Measurements from ENCODE around the gene RPS2.

Gene RPS2

DNA sequence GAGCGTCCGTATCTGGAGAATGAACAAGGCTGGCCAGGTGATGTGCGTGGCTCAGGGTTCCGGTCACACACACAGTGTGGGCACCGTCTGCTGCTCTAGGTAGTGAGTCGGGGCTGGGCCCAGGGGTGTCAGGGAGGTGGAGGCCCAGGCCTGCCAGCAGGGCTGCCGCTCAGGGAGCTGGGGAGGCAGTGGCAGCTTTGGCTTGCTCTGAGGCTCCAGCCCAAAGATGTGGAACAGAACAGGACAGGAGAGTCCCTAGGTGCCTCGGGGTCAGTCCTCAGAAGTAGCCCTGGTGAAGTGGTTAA lies 11.5 kb upstream of the RPS2 start:
- DNase-seq (ENCODE audit: low read depth in 2 of 2), result no peak
- H3K4me3 ChIP-seq (replicated peaks in 1 of 2; ENCODE audit: low read depth in 2 of 2, low read length in 2 of 2), result no peak overlapping the region
- TF ChIP-seq, protein P1, sequence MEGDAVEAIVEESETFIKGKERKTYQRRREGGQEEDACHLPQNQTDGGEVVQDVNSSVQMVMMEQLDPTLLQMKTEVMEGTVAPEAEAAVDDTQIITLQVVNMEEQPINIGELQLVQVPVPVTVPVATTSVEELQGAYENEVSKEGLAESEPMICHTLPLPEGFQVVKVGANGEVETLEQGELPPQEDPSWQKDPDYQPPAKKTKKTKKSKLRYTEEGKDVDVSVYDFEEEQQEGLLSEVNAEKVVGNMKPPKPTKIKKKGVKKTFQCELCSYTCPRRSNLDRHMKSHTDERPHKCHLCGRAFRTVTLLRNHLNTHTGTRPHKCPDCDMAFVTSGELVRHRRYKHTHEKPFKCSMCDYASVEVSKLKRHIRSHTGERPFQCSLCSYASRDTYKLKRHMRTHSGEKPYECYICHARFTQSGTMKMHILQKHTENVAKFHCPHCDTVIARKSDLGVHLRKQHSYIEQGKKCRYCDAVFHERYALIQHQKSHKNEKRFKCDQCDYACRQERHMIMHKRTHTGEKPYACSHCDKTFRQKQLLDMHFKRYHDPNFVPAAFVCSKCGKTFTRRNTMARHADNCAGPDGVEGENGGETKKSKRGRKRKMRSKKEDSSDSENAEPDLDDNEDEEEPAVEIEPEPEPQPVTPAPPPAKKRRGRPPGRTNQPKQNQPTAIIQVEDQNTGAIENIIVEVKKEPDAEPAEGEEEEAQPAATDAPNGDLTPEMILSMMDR (IDR thresholded peaks at IDR 0.05; ENCODE audit: low read depth, low read length), result no peak

DNA sequence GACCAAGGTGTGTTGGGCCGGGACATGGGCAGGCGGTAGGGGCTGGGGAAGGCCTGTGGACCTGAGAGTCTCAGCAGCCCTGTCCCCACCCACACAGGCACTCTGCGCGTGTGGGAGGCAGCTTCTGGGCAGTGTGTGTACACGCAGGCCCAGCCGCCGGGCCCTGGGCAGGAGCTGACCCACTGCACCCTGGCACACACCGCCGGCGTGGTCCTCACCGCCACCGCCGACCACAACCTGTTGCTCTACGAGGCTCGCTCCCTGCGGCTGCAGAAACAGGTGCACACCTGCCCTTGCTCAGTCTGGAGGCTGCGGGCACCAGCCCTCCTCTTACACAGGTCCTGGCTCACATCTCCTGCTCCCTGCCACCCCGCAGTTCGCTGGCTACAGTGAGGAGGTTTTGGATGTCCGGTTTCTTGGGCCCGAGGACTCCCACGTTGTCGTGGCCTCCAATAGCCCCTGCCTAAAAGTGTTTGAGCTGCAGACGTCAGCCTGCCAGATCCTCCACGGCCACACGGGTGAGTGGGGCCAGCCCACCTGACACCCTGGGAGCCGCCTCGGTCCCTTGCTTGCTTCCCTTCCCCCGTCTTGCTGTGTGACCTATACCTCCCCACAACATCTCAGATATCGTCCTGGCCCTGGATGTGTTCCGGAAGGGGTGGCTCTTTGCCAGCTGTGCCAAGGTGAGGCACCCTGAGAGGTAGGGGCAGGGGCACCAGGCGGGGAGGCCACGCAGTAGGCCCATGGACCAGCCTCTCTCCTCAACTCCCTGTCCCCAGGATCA lies 11.0 kb upstream of the RPS2 start:
- no peak overlapping the region for H3K4me3 ChIP-seq (replicated peaks in 1 of 2; ENCODE audit: low read depth in 2 of 2, low read length in 2 of 2)
- no peak for DNase-seq (ENCODE audit: low read depth in 2 of 2)
- TF ChIP-seq, protein P1 (IDR thresholded peaks at IDR 0.05; ENCODE audit: low read depth, low read length), result no peak

DNA sequence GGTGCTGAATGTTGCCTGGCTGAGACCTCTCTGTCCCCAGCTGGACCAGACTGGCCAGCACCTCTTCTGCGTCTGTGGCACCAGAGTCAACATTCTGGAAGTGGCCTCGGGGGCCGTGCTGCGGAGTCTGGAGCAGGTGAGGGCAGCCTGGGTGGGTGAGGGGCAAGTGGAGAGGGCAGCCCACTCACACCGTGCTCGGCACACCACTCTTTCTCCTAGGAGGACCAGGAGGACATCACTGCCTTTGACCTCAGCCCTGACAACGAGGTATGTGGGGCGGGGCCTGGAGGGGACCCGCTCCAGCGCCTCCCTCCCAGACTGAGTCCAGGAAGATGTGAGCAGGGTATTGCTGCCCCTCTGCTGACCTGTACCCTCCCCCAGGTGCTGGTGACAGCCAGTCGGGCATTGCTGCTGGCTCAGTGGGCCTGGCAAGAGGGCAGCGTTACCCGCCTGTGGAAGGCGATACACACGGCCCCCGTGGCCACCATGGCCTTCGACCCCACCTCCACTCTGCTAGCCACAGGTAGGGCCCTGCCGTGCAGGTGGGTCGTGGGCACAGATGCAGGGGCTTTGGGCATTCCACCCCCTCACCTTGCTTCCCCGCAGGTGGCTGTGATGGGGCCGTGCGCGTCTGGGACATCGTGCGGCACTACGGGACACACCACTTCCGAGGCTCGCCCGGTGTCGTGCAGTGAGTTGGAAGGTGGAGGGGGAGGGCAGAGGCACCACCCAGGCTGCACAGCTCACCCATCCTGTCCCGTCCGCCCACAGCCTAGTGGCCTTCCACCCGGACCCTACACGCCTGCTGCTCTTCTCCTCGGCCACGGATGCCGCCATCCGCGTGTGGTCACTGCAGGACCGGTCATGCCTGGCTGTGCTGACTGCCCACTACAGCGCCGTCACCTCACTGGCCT lies 9.8 kb upstream of the RPS2 start:
- TF ChIP-seq, protein P1 (IDR thresholded peaks at IDR 0.05; ENCODE audit: low read depth, low read length), result no peak

DNA sequence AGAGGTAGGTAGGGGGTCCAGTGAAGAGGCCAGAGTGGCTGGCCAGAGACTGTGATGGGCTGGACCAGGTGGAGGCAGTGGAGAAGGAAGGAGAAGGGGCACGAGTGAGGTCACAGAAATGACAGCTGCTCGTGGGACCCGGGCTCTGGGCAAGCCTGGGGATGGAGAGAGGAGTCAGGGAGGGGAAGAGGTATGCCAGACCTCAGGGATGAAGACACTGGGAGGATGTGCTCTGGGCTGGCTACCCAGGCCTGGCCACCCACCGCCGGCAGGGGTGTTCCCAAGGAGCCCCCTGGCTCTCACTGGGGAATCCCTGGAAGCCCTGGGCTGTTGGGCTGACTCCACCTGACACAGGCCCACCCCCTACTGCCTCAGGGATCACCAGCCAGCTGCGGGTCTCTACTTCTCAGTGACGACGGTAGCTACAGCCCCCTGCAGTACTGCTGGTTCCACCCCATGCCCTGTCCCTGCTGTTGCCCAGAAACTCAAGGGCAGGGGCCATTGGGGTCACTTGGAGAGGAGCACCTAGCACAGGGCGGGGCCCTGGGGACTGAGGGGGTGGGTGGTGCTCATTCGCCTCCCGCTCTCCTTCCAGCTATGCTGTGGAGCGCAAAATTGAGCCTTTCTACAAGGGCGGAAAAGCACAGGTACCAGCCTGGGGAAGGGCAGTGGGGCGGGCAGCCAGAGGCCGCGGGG lies 9.0 kb upstream of the RPS2 start:
- DNase-seq (ENCODE audit: low read depth in 2 of 2), result no peak
- no peak overlapping the region for H3K4me3 ChIP-seq (replicated peaks in 1 of 2; ENCODE audit: low read depth in 2 of 2, low read length in 2 of 2)
- TF ChIP-seq, protein P1 (IDR thresholded peaks at IDR 0.05; ENCODE audit: low read depth, low read length), result no peak

More for the DNA sequence above, 9.8 kb upstream of the RPS2 start:
- DNase-seq (ENCODE audit: low read depth in 2 of 2), result no peak
- no peak overlapping the region for H3K4me3 ChIP-seq (replicated peaks in 1 of 2; ENCODE audit: low read depth in 2 of 2, low read length in 2 of 2)

DNA sequence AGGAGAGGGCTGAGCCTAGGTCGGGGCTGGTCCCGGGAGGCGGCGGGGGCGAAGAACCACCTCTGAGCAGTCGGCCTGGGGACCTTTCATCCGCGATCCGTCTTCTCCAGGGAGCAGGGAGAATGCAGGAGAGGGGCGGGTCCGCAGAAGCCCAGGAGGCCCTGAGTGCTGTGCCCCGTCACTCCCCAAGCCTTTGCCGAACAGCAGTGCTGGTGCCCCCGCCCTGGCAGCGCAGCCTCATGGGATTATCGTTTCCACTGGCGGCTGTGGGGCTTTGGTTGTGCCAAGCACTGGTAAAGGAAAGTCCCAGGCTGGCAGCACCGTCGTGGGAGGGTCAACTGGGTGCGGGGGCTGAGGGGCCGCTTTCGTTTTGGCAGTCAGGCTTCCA lies 7.9 kb upstream of the RPS2 start:
- peak overlapping the region; percentile 97 for H3K4me3 ChIP-seq (replicated peaks in 1 of 2; ENCODE audit: low read depth in 2 of 2, low read length in 2 of 2)
- peak in 1 of 2 donors; percentile 33 for DNase-seq (ENCODE audit: low read depth in 2 of 2)
- TF ChIP-seq, protein P1 (IDR thresholded peaks at IDR 0.05; ENCODE audit: low read depth, low read length), result no peak

DNA sequence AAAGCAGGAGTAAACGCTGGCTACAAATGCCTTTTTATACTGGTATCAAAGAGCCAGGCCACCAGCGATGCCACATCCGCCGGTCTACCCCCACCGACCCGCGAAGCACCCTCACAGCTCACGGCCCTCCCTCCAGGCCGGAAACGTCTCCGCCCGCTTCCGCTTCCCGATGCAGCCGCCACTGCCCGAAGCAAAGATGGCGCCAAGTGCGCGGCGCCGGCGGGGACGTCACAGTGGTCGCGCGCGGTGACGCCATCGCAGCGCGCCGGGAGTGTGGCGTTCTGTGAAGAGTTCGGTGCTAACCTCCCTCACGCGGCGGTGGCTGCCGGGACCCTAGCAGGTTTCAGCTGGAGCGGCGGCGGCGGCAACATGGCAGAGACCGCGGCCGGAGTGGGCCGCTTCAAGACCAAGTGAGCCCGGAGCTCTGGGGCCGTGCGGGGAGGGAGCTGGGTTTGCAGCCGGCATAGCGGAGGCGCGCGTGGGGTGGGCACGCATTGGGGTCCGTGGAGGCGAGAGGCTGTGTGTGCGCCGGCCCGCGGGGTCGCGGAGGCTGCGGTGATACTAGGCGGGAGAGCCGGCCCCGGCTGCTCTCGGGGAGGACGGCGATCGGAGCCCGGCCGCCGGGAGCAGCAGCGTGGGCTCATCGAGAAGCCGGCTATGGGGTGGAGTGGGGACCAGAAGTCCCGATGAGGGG lies 7.3 kb upstream of the RPS2 start, which contains the start of gene TBL3:
Gene TBL3 (plus strand): TSS at position 258 of the 694 bp plus-strand sequence. CDS start 112 bp downstream, at position 370.
- DNase-seq (ENCODE audit: low read depth in 2 of 2), result peak; percentile 93 to 95
- peak within 1 kb of the TSS; percentile 97 for H3K4me3 ChIP-seq (replicated peaks in 1 of 2; ENCODE audit: low read depth in 2 of 2, low read length in 2 of 2)
- TF ChIP-seq, protein P1 (IDR thresholded peaks at IDR 0.05; ENCODE audit: low read depth, low read length), result no peak

Data from cardiac fibroblast (primary cell).